Stomach (tissue), 4 donors: ENCODE results near the gene DDAH1.

Experiments used
- EP300 ChIP-seq: sonication (generic); formaldehyde crosslinking; IDR thresholded peaks from one replicate; pipeline ENCODE4 v1.6.1; 2017; ENCODE audit warnings: antibody characterized with exemption
- POLR2A ChIP-seq, 4 donors: fragments of 450-650 bp; IDR thresholded peaks; one replicate each; pipeline ENCODE4 v1.6.1; 2016; ENCODE audit warnings: antibody characterized with exemption in 4 of 4, control low read depth in 2 of 4, mild to moderate bottlenecking in 1 of 4, moderate library complexity in 1 of 4
- POLR2AphosphoS5 ChIP-seq, 3 donors: sonication (generic); formaldehyde crosslinking; IDR thresholded peaks; one replicate each; pipeline ENCODE4 v1.6.1; 2016; ENCODE audit warnings: antibody characterized with exemption in 3 of 3
- TF ChIP-seq, protein P1 (sequence below), 7 experiments: fragments of 450-650 bp in 4 of 7; fragments of 200-600 bp in 3 of 7; sonication (generic) in 3 of 7; IDR thresholded peaks; one replicate each; pipeline ENCODE4 v1.5.1; 2016 to 2019; ENCODE audit warnings: antibody characterized with exemption in 7 of 7, control low read depth in 2 of 7, mild to moderate bottlenecking in 1 of 7

DNA sequence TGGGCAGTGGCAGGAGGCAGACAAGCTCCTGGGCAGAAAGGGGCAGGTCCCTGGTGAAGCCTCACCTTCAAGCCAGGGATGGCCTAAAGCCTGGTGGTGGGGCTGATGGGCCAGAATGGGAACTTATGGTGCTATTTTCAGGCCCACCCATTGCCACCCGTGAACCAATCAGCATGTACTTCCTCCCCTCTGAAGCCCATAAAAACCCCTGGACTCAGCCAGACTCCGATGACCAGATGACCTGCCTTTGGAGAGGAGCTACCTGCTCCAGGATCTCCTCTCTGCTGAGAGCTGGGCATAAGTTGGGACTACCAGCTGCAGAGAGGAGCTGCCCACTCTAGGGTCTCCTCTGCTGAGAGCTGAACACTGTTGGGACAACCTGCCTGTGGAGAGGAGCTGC lies 180.8 kb downstream of the DDAH1 start:
- no peak for TF ChIP-seq POLR2AphosphoS5 (IDR thresholded peaks at IDR 0.05)
- TF ChIP-seq, protein P1, sequence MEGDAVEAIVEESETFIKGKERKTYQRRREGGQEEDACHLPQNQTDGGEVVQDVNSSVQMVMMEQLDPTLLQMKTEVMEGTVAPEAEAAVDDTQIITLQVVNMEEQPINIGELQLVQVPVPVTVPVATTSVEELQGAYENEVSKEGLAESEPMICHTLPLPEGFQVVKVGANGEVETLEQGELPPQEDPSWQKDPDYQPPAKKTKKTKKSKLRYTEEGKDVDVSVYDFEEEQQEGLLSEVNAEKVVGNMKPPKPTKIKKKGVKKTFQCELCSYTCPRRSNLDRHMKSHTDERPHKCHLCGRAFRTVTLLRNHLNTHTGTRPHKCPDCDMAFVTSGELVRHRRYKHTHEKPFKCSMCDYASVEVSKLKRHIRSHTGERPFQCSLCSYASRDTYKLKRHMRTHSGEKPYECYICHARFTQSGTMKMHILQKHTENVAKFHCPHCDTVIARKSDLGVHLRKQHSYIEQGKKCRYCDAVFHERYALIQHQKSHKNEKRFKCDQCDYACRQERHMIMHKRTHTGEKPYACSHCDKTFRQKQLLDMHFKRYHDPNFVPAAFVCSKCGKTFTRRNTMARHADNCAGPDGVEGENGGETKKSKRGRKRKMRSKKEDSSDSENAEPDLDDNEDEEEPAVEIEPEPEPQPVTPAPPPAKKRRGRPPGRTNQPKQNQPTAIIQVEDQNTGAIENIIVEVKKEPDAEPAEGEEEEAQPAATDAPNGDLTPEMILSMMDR (IDR thresholded peaks at IDR 0.05): no peak
- no peak for TF ChIP-seq EP300
- no peak for TF ChIP-seq POLR2A (IDR thresholded peaks at IDR 0.05)
